Activated CD8-positive, alpha-beta T cell treated with anti-CD3 and anti-CD28 coated beads for 36 hours (primary cell): ENCODE data around the gene B4GALT4. TPM values are rescaled to one million over a fixed set of nuclear protein-coding genes. Genes with fewer than 3 reads are reported as not detected.

Source experiments
- ATAC-seq: fragments of 200-7000 bp; cut with Tn5 transposase; one replicate; pipeline ENCODE4 v1.10.0; 2021; ENCODE audit warnings: mild to moderate bottlenecking, moderate library complexity
- CTCF ChIA-PET: fragments of 350-600 bp; sonication (Branson Sonifier 250); formaldehyde crosslinking; loops from one replicate; lab custom pipeline; 2021; ENCODE audit warnings: antibody characterized with exemption; lab: Charles Lee
- POLR2A ChIA-PET: fragments of 350-600 bp; sonication (Branson Sonifier 250); formaldehyde crosslinking; loops from one replicate; lab custom pipeline; 2021; ENCODE audit warnings: antibody characterized with exemption; lab: Charles Lee
- DNase-seq: peaks from one replicate; pipeline ENCODE4 v3.0.0-alpha.2; 2020
- H3K27ac Mint-ChIP-seq: one replicate; pipeline ENCODE4 v1.8.0; 2021; ENCODE audit warnings: mild to moderate bottlenecking, mixed read lengths
- H3K27me3 Mint-ChIP-seq: one replicate; pipeline ENCODE4 v1.8.0; 2021; ENCODE audit warnings: mixed read lengths
- H3K36me3 Mint-ChIP-seq: one replicate; pipeline ENCODE4 v1.8.0; 2021; ENCODE audit warnings: low read depth, mixed read lengths
- H3K4me1 Mint-ChIP-seq: one replicate; pipeline ENCODE4 v1.8.0; 2021; ENCODE audit warnings: low read depth, mixed read lengths
- H3K4me3 Mint-ChIP-seq: one replicate; pipeline ENCODE4 v1.8.0; 2021; ENCODE audit warnings: mild to moderate bottlenecking, moderate library complexity, mixed read lengths
- H3K9me3 Mint-ChIP-seq: one replicate; pipeline ENCODE4 v1.8.0; 2021; ENCODE audit warnings: mixed read lengths
- CTCF ChIP-seq: fragments of 200-600 bp; IDR thresholded peaks from one replicate; pipeline ENCODE4 v1.8.0; 2022; ENCODE audit warnings: antibody characterized with exemption, mild to moderate bottlenecking
- intact Hi-C: fragments of 100-400 bp; cut with micrococcal nuclease; formaldehyde crosslinking; loops from one replicate; pipeline ENCODE4 v1.10.0; 2022
- total RNA-seq, 2 experiments: library from RNA; stranded (reverse); gene quantifications; one replicate each; pipeline ENCODE4 v1.2.3, GENCODE V29; 2021

The B4GALT4 gene
- total RNA-seq, 2 experiments from 2014 or later = 13.3 to 15.2 TPM

GRCh38 chr3:119258915-119259314, 18.2 kb upstream of the B4GALT4 start:
- ATAC-seq (no peak), DNase-seq (no peak)
- peaks cover 1% of the 10 kb centered on the region for H3K27me3 Mint-ChIP-seq
- no peak overlapping the region for H3K4me3 Mint-ChIP-seq
- no peaks in the 10 kb centered on the region for H3K4me1 Mint-ChIP-seq
- CTCF ChIA-PET = interaction anchor here (1.2 to 1.9 kb wide), 3 partner anchors 17 to 159 kb away, joined by 3 to 9 read pairs (median 5); partner anchors contain the start of gene B4GALT4
- no peaks in the 10 kb centered on the region for H3K9me3 Mint-ChIP-seq
- intact Hi-C loops = no loop called here
- POLR2A ChIA-PET = no interaction called here
- H3K27ac Mint-ChIP-seq = no peak overlapping the region
- no peaks in the 10 kb centered on the region for H3K36me3 Mint-ChIP-seq
- no peak for TF ChIP-seq CTCF

GRCh38 chr3:119257654-119258410, 17.2 kb upstream of the B4GALT4 start:
- H3K36me3 Mint-ChIP-seq = no peaks in the 10 kb centered on the region
- H3K27me3 Mint-ChIP-seq = no peaks in the 10 kb centered on the region
- H3K27ac Mint-ChIP-seq = no peak overlapping the region
- no peaks in the 10 kb centered on the region for H3K4me1 Mint-ChIP-seq
- no peak for TF ChIP-seq CTCF
- H3K4me3 Mint-ChIP-seq = no peak overlapping the region
- DNase-seq = no peak
- ChIA-PET POLR2A (interaction anchor here (0.6 to 0.7 kb wide), 3 partner anchors 9 to 369 kb away, joined by 3 to 4 read pairs (median 3); no protein-coding TSS in a partner anchor), CTCF (interaction anchor here (1.0 to 1.9 kb wide), 4 partner anchors 11 to 158 kb away, joined by 3 to 9 read pairs (median 4); partner anchors contain the start of gene B4GALT4)
- no peak for ATAC-seq
- intact Hi-C loops = no loop called here
- H3K9me3 Mint-ChIP-seq = no peaks in the 10 kb centered on the region

- CTCF ChIA-PET = interaction anchor here (1.9 kb wide), 1 partner anchor 19 kb away, joined by 5 read pairs; no protein-coding TSS in a partner anchor
- no peak for TF ChIP-seq CTCF
- intact Hi-C loops = no loop called here
- DNase-seq (no peak), ATAC-seq (no peak)
- Mint-ChIP-seq H3K9me3 (no peaks in the 10 kb centered on the region), H3K4me3 (no peak overlapping the region), H3K36me3 (no peaks in the 10 kb centered on the region), H3K27me3 (no peaks in the 10 kb centered on the region), H3K4me1 (no peaks in the 10 kb centered on the region), H3K27ac (no peak overlapping the region)
- POLR2A ChIA-PET = no interaction called here
These were observed 16.4 kb upstream of the B4GALT4 start for GRCh38 chr3:119257111-119257510.

- Mint-ChIP-seq H3K9me3 (no peaks in the 10 kb centered on the region), H3K4me3 (no peak overlapping the region), H3K27me3 (no peaks in the 10 kb centered on the region), H3K27ac (no peak overlapping the region), H3K4me1 (no peaks in the 10 kb centered on the region), H3K36me3 (no peaks in the 10 kb centered on the region)
- POLR2A ChIA-PET = no interaction called here
- TF ChIP-seq CTCF = no peak
- CTCF ChIA-PET = no interaction called here
- intact Hi-C loops = no loop called here
- DNase-seq (no peak), ATAC-seq (no peak)
These were observed 14.5 kb upstream of the B4GALT4 start for GRCh38 chr3:119255214-119255613.

- H3K4me3 Mint-ChIP-seq = no peak overlapping the region
- ATAC-seq (no peak), DNase-seq (no peak)
- peaks cover 12% of the 10 kb centered on the region for H3K9me3 Mint-ChIP-seq
- H3K27ac Mint-ChIP-seq = no peak overlapping the region
- no peaks in the 10 kb centered on the region for H3K27me3 Mint-ChIP-seq
- ChIA-PET CTCF (interaction anchor here (0.9 to 2.2 kb wide), 3 partner anchors 361 to 364 kb away, joined by 3 to 8 read pairs (median 5); no protein-coding TSS in a partner anchor), POLR2A (interaction anchor here (1.0 kb wide), 1 partner anchor 44 kb away, joined by 3 read pairs; no protein-coding TSS in a partner anchor)
- H3K4me1 Mint-ChIP-seq = peaks cover 2% of the 10 kb centered on the region
- peaks cover 2% of the 10 kb centered on the region for H3K36me3 Mint-ChIP-seq
- intact Hi-C loops = no loop called here
- no peak for TF ChIP-seq CTCF
These were observed 5.1 kb upstream of the B4GALT4 start for GRCh38 chr3:119245778-119246177.
